GM12873 (cell line): ENCODE measurements around the gene ABHD16A.

ENCODE experiments used
- CTCF ChIP-seq: IDR thresholded peaks from 2 replicates; pipeline ENCODE4 v1.5.1; 2012; ENCODE audit warnings: low read depth, mild to moderate bottlenecking, moderate library complexity, low read length, control low read depth; ENCODE audit not compliant: insufficient read depth; ENCODE audit errors: missing control alignments

Gene ABHD16A

DNA sequence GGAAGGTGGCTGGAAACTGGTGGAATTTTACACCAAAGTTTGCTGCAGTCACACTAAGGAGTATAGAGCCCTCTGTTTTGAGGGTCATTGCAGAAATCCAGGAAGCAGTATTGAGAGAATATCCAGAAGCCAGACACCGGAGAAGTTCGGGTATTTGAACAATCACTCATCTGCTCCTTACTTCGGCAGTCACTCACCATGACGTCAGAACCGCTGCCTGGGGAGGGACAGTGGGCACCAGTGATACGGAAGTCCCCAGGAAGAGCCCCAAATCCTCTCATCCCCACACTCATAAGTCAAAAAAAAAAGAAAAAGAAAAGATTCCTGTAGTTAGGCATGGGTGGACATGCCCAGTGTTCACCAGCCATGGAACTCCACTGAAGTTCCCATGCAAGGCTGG, 26.2 kb downstream of the ABHD16A start:
- no peak for TF ChIP-seq CTCF

GRCh38 chr6:31676322-31676903, 26.7 kb downstream of the ABHD16A start:
- TF ChIP-seq CTCF = no peak

DNA sequence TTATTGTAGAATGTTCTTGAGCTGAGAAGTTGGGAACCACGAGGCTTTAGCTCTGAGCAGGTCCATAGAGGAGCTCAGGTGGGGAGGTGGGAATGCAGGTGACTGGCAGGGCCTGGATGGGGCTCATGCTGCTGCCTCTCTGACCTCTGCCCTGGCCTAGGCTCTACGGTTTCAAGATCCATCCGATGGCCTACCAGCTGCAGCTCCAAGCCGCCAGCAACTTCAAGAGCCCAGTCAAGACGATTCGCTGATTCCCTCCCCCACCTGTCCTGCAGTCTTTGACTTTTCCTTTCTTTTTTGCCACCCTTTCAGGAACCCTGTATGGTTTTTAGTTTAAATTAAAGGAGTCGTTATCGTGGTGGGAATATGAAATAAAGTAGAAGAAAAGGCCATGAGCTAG, 33.4 kb downstream of the ABHD16A start, which contains the start of gene LY6G5B:
TSS of gene LY6G5B (plus strand) at position 301 of the 400 bp plus-strand sequence. CDS start 975 bp downstream, outside the sequence.
- TF ChIP-seq CTCF = no peak

GRCh38 chr6:31666337-31666965, 36.7 kb downstream of the ABHD16A start:
- no peak for TF ChIP-seq CTCF

DNA sequence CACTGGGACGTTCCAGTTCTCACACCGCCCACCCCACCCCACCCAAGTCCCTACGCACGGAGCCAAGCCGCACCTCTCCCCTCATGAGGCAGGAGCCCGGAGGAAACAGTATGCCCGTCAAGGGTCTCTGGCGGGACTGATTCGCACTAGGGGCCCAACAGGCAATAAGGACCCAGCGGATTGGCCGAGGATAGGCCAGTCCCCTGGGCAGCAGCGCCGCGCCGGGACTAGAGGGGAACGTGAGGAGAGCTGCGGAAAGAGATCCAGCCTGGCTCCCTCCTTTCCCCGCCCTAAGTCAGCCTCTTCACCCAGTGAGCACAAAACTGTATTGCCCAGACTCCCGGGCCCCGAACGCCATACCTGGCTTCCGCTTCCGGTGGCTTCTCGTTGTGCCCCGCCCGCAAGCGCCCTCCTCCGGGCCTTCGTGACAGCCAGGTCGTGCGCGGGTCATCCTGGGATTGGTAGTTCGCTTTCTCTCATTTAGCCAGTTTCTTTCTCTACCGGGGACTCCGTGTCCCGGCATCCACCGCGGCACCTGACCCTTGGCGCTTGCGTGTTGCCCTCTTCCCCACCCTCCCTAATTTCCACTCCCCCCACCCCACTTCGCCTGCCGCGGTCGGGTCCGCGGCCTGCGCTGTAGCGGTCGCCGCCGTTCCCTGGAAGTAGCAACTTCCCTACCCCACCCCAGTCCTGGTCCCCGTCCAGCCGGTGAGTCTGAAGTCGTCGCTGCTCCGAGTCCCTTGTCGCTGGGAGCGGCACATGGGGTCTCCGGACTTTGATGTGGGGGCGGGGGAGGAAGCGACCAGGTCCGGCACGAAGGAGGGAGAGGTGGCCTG, 37.4 kb downstream of the ABHD16A start, which contains the start of gene CSNK2B:
TSS of gene CSNK2B (plus strand) at position 580 of the 836 bp plus-strand sequence. CDS start 752 bp downstream, outside the sequence.
- TF ChIP-seq CTCF = peak; percentile 19

GRCh38 chr6:31664790-31665500, 38.2 kb downstream of the ABHD16A start, which contains the start of gene GPANK1:
GPANK1 (minus strand) TSS chr6:31664997; CDS start chr6:31664478, 519 bp downstream.
- TF ChIP-seq CTCF = no peak
